ES-I3 (cell line): ENCODE measurements around the gene ATP9A.
"Not testable (repeated sequence)": the region's sequence is repeated elsewhere in the genome, so short reads cannot be mapped to it uniquely, and the experiment has no call there.

Source experiments
- H3K36me3 ChIP-seq: 2 replicates; pipeline ENCODE4 v1.6.1; 2013; ENCODE audit warnings: mild to moderate bottlenecking, low read length, control low read depth, moderate library complexity; ENCODE audit not compliant: insufficient read depth
- H3K4me1 ChIP-seq: 2 replicates; pipeline ENCODE4 v1.6.1; 2013; ENCODE audit warnings: mild to moderate bottlenecking, control low read depth, low read length; ENCODE audit not compliant: insufficient read depth
- H3K9ac ChIP-seq: 2 replicates; pipeline ENCODE4 v1.6.1; 2013; ENCODE audit warnings: low read depth, mild to moderate bottlenecking, low read length, moderate library complexity
- H3K9me3 ChIP-seq: 2 replicates; pipeline ENCODE4 v1.6.1; 2013; ENCODE audit warnings: mild to moderate bottlenecking, low read length, moderate library complexity; ENCODE audit not compliant: control insufficient read depth, insufficient read depth

Gene ATP9A

GRCh38 chr20:51661609-51662178 is 106.5 kb downstream of the ATP9A start:
- H3K36me3 ChIP-seq = no peaks in the 10 kb centered on the region
- H3K9me3 ChIP-seq = no peaks in the 10 kb centered on the region
- peaks cover 19% of the 10 kb centered on the region for H3K4me1 ChIP-seq
- H3K9ac ChIP-seq = no peak overlapping the region

GRCh38 chr20:51660672-51661608 is 107.2 kb downstream of the ATP9A start:
- Histone ChIP-seq H3K4me1 (peaks cover 19% of the 10 kb centered on the region), H3K9ac (no peak overlapping the region), H3K9me3 (no peaks in the 10 kb centered on the region), H3K36me3 (no peaks in the 10 kb centered on the region)

- H3K4me1 ChIP-seq = peaks cover 19% of the 10 kb centered on the region
- H3K9ac ChIP-seq = no peak overlapping the region
- no peaks in the 10 kb centered on the region for H3K9me3 ChIP-seq
- no peaks in the 10 kb centered on the region for H3K36me3 ChIP-seq
Measured at GRCh38 chr20:51659491-51660050, 108.6 kb downstream of the ATP9A start.

- no peaks in the 10 kb centered on the region for H3K36me3 ChIP-seq
- H3K4me1 ChIP-seq = peaks cover 17% of the 10 kb centered on the region
- no peak overlapping the region for H3K9ac ChIP-seq
- no peaks in the 10 kb centered on the region for H3K9me3 ChIP-seq
Measured at GRCh38 chr20:51656726-51657260, 111.4 kb downstream of the ATP9A start.

- H3K36me3 ChIP-seq, H3K9me3 ChIP-seq, H3K9ac ChIP-seq: not testable (repeated sequence)
- peaks cover 10% of the 10 kb centered on the region for H3K4me1 ChIP-seq
Measured at GRCh38 chr20:51656089-51656488, 112.1 kb downstream of the ATP9A start.

- H3K9me3 ChIP-seq = no peaks in the 10 kb centered on the region
- no peaks in the 10 kb centered on the region; the same call in 1 of the 2 replicates for H3K4me1 ChIP-seq
- no peaks in the 10 kb centered on the region for H3K36me3 ChIP-seq
- no peak overlapping the region for H3K9ac ChIP-seq
Measured at GRCh38 chr20:51654495-51654894, 113.7 kb downstream of the ATP9A start.

- Histone ChIP-seq H3K36me3 (no peaks in the 10 kb centered on the region), H3K4me1 (no peaks in the 10 kb centered on the region; the same call in 1 of the 2 replicates), H3K9ac (no peak overlapping the region), H3K9me3 (no peaks in the 10 kb centered on the region)
Measured at GRCh38 chr20:51654060-51654459, 114.1 kb downstream of the ATP9A start.

GRCh38 chr20:51653226-51653625 is 115.0 kb downstream of the ATP9A start:
- no peak overlapping the region for H3K9ac ChIP-seq
- H3K4me1 ChIP-seq = no peaks in the 10 kb centered on the region
- no peaks in the 10 kb centered on the region for H3K36me3 ChIP-seq

GRCh38 chr20:51651921-51652549 is 116.2 kb downstream of the ATP9A start:
- Histone ChIP-seq H3K9ac (no peak overlapping the region), H3K9me3 (no peaks in the 10 kb centered on the region), H3K4me1 (no peaks in the 10 kb centered on the region), H3K36me3 (no peaks in the 10 kb centered on the region)

More at GRCh38 chr20:51653226-51653625, 115.0 kb downstream of the ATP9A start:
- no peaks in the 10 kb centered on the region for H3K9me3 ChIP-seq

GRCh38 chr20:51650685-51651134 is 117.5 kb downstream of the ATP9A start:
- Histone ChIP-seq H3K36me3 (no peaks in the 10 kb centered on the region), H3K4me1 (no peaks in the 10 kb centered on the region), H3K9ac (no peak overlapping the region), H3K9me3 (no peaks in the 10 kb centered on the region)

- no peaks in the 10 kb centered on the region for H3K4me1 ChIP-seq
- H3K9ac ChIP-seq = no peak overlapping the region
- no peaks in the 10 kb centered on the region for H3K36me3 ChIP-seq
- no peaks in the 10 kb centered on the region for H3K9me3 ChIP-seq
Measured at GRCh38 chr20:51648571-51648947, 119.6 kb downstream of the ATP9A start.

GRCh38 chr20:51647674-51648570 is 120.3 kb downstream of the ATP9A start:
- no peak overlapping the region for H3K9ac ChIP-seq
- H3K36me3 ChIP-seq = no peaks in the 10 kb centered on the region
- no peaks in the 10 kb centered on the region for H3K4me1 ChIP-seq
- no peaks in the 10 kb centered on the region for H3K9me3 ChIP-seq

GRCh38 chr20:51643810-51644209 is 124.4 kb downstream of the ATP9A start:
- not testable (repeated sequence) for H3K36me3 ChIP-seq, H3K9me3 ChIP-seq, H3K9ac ChIP-seq, H3K4me1 ChIP-seq
